HG03558 (cell line): Measurements from ENCODE around the gene MYPN.
"Not testable (repeated sequence)": the region's sequence is repeated elsewhere in the genome, so short reads cannot be mapped to it uniquely, and the experiment has no call there.

Experiments used
- ATAC-seq: cut with Tn5 transposase; IDR thresholded peaks from one replicate; pipeline ENCODE4 v1.9.1; 2021; ENCODE audit warnings: moderate number of reproducible peaks; ENCODE audit not compliant: unreplicated experiment; ENCODE audit errors: extremely low read depth

The MYPN gene

GRCh38 chr10:68211669-68212068 is 102.4 kb downstream of the MYPN start:
- no peak for ATAC-seq

DNA sequence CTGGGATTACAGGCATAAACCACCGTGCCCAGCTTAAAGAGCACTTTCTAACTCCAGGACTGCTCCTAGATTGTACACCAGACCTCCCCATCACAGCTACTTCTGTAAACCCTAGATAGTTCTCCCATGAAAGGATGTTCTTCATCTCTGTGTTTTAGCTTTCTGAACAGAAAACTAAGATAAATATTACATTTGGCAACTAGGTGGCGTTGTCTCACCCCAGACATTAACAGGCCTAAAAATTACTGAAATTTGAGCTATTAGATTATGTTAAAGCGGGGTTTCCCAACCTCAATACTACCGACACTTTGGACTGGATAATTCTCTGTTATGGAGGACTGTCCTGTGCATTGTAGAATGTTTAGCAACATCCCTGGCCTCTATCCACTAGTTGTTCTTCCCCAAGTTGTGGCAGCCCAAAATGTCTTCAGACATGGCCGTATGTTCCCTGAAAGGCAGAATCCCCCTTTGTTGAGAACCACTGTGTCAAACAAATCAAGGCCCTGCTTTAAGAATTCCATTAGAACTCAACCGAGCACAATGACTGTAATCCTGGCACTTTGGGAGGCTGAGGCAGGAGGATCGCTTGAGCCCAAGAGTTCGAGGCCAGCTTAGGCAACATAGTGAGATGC is 103.5 kb downstream of the MYPN start:
- no peak for ATAC-seq

DNA sequence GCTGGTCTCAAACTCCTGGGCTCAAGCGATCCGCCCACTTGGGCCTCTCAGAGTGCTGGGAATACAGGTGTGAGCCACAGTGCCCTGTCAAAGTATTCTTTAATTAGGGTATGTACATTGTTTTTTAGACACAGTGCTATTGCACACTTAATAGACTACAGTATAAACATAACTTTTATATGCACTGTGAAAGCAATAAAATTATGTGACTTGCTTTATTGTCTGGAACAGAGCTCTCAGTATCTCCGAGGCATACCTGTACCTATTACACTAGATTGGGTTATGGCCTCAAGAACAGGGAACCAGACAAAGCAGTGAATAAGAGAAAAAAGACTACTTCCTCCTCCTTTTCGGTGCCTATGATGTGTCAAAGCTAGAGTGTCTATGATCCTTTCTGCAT is 109.5 kb downstream of the MYPN start:
- ATAC-seq = no peak

DNA sequence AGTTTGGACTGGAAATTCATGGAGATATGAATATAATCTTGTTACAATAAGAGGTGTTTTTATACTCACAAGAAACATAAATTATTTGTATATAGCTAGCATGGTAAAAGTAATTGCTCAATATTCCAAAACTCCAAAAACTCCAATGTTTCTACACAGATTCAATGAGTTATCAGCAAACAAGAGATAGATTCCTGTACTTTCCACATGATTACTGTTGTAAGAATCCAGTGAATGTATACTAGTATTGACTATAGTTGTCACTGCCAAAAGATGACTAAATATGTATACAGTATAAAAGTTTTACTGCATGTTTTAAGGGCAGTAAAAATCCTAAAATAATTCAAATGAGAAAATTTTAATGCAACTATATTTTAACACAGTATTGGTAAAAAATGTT is 111.9 kb downstream of the MYPN start:
- ATAC-seq = no peak

GRCh38 chr10:68222391-68222790 is 113.1 kb downstream of the MYPN start:
- no peak for ATAC-seq

GRCh38 chr10:68223535-68224165 is 114.4 kb downstream of the MYPN start:
- no peak for ATAC-seq

GRCh38 chr10:68224810-68225209 is 115.5 kb downstream of the MYPN start:
- no peak for ATAC-seq

DNA sequence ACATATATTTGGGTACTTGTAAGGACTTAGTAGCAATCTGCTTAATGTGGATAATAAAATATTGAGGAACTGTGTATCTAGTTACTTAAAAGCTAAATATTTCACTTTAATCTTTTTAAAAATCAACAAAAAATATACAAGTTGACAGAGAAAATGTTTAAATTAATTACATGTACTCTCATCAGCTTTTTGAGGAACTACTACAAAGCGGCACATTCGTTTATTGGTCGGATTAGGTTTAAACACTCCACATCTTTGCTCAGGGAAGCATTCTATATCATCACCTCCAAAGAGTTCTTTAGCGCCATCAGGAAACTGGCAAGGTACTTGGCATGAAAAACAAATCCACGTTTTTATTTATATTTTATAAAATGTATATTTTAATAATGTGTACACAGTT is 121.0 kb downstream of the MYPN start:
- ATAC-seq = no peak

GRCh38 chr10:68231106-68231816 is 122.0 kb downstream of the MYPN start:
- ATAC-seq = peak; percentile 89

- ATAC-seq = no peak
Observed at GRCh38 chr10:68231817-68232251, 122.5 kb downstream of the MYPN start, which contains the start of gene ATOH7. TSS of gene ATOH7 (minus strand) at chr10:68232113. CDS start at chr10:68231677, 436 bp downstream.

DNA sequence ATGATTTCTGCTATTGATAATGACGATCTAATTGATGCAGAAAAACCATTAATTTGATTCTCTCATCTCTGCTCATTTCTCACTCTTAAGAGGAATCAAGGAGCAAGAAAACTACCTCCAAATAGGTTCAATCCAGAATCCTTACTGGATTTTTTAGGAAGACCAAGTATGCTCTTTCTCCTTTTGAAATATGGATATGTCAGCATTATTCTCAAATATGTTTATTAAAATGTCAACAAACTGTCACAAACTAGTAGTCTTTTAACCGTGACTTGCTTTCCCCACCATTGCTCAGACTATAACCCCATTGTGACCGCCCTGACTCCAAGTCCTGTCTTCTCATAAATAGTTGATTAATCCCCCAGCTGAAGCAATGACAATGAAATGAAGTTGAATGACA is 123.8 kb downstream of the MYPN start:
- no peak for ATAC-seq

DNA sequence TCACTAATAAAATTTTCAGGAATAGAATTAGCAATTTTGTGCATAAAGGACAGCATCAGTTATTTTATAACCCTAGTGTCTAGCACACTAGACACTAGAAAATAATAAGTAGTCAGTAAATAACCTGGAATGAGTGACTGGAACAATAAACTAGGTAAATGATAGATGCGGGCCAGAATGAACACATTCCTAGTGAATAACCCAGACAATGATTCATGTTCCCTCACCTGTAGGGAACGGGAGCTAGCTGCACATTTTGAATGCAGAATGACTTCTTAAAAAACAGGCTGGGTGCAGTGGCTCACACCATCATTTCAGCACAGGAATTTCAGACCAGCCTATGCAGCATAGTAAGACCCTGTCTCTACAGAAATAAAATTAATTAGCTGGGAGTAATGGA is 125.8 kb downstream of the MYPN start:
- ATAC-seq = no peak

- no peak for ATAC-seq
Observed at GRCh38 chr10:68235581-68235980, 126.3 kb downstream of the MYPN start.

- no peak for ATAC-seq
Observed at GRCh38 chr10:68237173-68237572, 127.9 kb downstream of the MYPN start.

DNA sequence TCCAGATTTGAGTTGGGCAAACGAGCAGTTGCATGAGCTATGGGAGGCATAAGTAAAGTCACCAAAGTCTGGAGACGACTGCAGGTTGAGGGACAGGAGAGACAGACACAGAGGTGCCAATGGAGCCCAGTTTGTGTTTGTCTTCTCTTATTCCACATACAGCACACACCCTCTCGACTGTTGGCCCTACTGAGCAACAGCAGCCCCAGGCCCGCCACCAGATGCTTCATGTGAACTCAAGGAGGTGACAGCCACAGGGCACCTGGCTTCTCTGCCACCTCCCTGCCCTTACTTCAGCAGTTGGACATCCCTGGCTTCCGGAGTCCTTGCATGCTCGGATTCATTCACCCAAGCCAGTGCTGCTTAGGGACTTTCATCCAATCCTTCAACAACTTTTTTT is 129.1 kb downstream of the MYPN start:
- ATAC-seq = no peak

DNA sequence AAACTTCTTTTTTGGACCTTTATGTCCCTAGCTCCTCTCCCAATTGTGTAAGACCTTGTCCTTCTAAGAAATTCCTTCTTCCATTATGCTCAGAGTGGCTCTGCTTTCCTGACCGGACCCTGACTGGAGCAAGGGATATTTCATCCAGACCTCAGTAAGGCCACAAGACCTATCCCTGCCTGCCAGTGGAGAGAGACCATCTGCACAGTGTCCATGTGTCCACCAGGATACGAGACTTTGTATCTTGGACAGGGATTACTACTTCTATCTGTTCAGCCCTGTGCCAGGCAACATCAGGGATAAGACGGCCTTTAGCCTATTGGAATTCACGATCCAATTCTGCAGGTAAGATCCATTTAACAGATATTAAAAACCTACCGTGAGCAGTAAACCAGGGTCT is 129.8 kb downstream of the MYPN start:
- ATAC-seq = no peak

GRCh38 chr10:68239596-68240150 is 130.4 kb downstream of the MYPN start:
- ATAC-seq = no peak

- ATAC-seq = no peak
Observed at GRCh38 chr10:68242051-68242450, 132.8 kb downstream of the MYPN start.

GRCh38 chr10:68246397-68246796 is 137.1 kb downstream of the MYPN start:
- ATAC-seq = not testable (repeated sequence)

DNA sequence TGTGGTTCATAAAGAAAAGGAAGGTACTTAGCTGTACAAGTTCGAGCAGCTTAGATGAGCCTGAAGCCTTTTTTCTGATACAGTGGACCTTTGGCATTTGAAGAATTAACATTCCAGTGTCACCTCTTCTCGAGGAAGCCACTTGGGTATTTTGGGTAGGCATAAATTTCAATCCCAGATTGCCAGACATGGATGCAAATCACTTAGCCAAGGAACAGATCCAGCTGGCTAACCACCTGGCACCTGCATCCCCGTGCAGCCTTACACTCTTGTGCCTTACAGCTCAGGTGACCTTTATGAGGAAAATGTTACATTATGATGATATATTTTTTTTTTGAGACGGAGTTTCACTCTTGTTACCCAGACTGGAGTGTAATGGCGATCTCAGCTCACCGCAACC is 138.6 kb downstream of the MYPN start:
- ATAC-seq = no peak

- no peak for ATAC-seq
Observed at GRCh38 chr10:68249297-68249696, 140.0 kb downstream of the MYPN start.
